GM23338 (cell line): Measurements from ENCODE around the gene GPR4. TPM values are rescaled to one million over a fixed set of nuclear protein-coding genes. Genes with fewer than 3 reads are reported as not detected.

ENCODE experiments used
- ATAC-seq: fragments of 200-7000 bp; cut with Tn5 transposase; 3 replicates; pipeline ENCODE4 v1.9.1; 2020
- DNase-seq: peaks from one replicate; pipeline ENCODE4 v3.0.0-alpha.2; 2015; ENCODE audit warnings: low spot score
- H2AFZ ChIP-seq: fragments of 200-600 bp; sonication (generic); 2 replicates; pipeline ENCODE4 v1.8.0; 2016; ENCODE audit warnings: antibody characterized with exemption, mild to moderate bottlenecking, moderate library complexity
- H3F3A ChIP-seq: fragments of 200-600 bp; sonication (generic); replicated peaks from 2 replicates; pipeline ENCODE4 v1.8.0; 2017; ENCODE audit warnings: antibody characterized with exemption, mixed run types, low read depth
- H3K27ac ChIP-seq: fragments of 200-600 bp; sonication (generic); 2 replicates; pipeline ENCODE4 v1.6.1; 2016; ENCODE audit warnings: low read depth
- H3K27me3 ChIP-seq: fragments of 200-600 bp; sonication (generic); 2 replicates; pipeline ENCODE4 v1.8.0; 2016; ENCODE audit warnings: mild to moderate bottlenecking, mixed run types, moderate library complexity; ENCODE audit not compliant: insufficient read depth
- H3K36me3 ChIP-seq: fragments of 200-600 bp; sonication (generic); 2 replicates; pipeline ENCODE4 v1.8.0; 2016; ENCODE audit warnings: mild to moderate bottlenecking; ENCODE audit not compliant: insufficient read depth
- H3K4me1 ChIP-seq: fragments of 200-600 bp; sonication (generic); 2 replicates; pipeline ENCODE4 v1.8.0; 2016; ENCODE audit warnings: mild to moderate bottlenecking, moderate library complexity; ENCODE audit not compliant: insufficient read depth
- H3K4me2 ChIP-seq: fragments of 200-600 bp; sonication (generic); 2 replicates; pipeline ENCODE4 v1.7.1; 2017; ENCODE audit warnings: mixed run types
- H3K4me3 ChIP-seq: fragments of 200-600 bp; sonication (generic); 2 replicates; pipeline ENCODE4 v1.6.1; 2016; ENCODE audit warnings: mixed run types
- H3K79me2 ChIP-seq: fragments of 200-600 bp; sonication (generic); replicated peaks from 2 replicates; pipeline ENCODE4 v1.8.0; 2017; ENCODE audit warnings: mild to moderate bottlenecking; ENCODE audit not compliant: insufficient read depth
- H3K9me2 ChIP-seq: fragments of 200-600 bp; sonication (generic); 2 replicates; pipeline ENCODE4 v1.8.0; 2017; ENCODE audit not compliant: insufficient read depth
- H4K20me1 ChIP-seq: fragments of 200-600 bp; sonication (generic); replicated peaks from 2 replicates; pipeline ENCODE4 v1.8.0; 2017; ENCODE audit warnings: mild to moderate bottlenecking; ENCODE audit not compliant: insufficient read depth
- H3K27ac Mint-ChIP-seq: 2 replicates; pipeline ENCODE4 v1.8.0; 2020; ENCODE audit warnings: inconsistent platforms, mild to moderate bottlenecking, moderate library complexity, mixed read lengths
- H3K27me3 Mint-ChIP-seq: 3 replicates; pipeline ENCODE4 v1.8.0; 2022; ENCODE audit warnings: low read depth, mild to moderate bottlenecking, moderate library complexity, mixed read lengths, inconsistent platforms; ENCODE audit not compliant: insufficient read depth, poor library complexity
- H3K36me3 Mint-ChIP-seq: 3 replicates; pipeline ENCODE4 v1.8.0; 2021; ENCODE audit warnings: low read depth, mild to moderate bottlenecking, inconsistent platforms, moderate library complexity, mixed read lengths
- H3K4me1 Mint-ChIP-seq: 3 replicates; pipeline ENCODE4 v1.8.0; 2020; ENCODE audit warnings: mild to moderate bottlenecking, inconsistent platforms, mixed read lengths
- H3K4me3 Mint-ChIP-seq: 3 replicates; pipeline ENCODE4 v1.8.0; 2021; ENCODE audit warnings: moderate library complexity, mild to moderate bottlenecking, inconsistent platforms, mixed read lengths
- H3K9me3 Mint-ChIP-seq: 3 replicates; pipeline ENCODE4 v1.8.0; 2020; ENCODE audit warnings: moderate library complexity, mild to moderate bottlenecking, inconsistent platforms, mixed read lengths
- CREB1 ChIP-seq: fragments of 250-450 bp; sonication (Bioruptor Pico); IDR thresholded peaks from 2 replicates; pipeline ENCODE4 v1.5.0; 2020; ENCODE audit warnings: low read depth, mild to moderate bottlenecking, moderate library complexity
- EZH2 ChIP-seq: fragments of 200-600 bp; sonication (generic); IDR thresholded peaks from one replicate; pipeline ENCODE4 v1.8.0; 2017; ENCODE audit warnings: antibody characterized with exemption, mild to moderate bottlenecking, low read depth; ENCODE audit not compliant: unreplicated experiment
- EZH2phosphoT487 ChIP-seq: fragments of 200-600 bp; sonication (generic); IDR thresholded peaks from one replicate; pipeline ENCODE4 v1.8.1; 2018; ENCODE audit warnings: antibody characterized with exemption; ENCODE audit not compliant: unreplicated experiment
- JUNB ChIP-seq: IDR thresholded peaks from one replicate; pipeline ENCODE4 v1.6.1; 2016; ENCODE audit warnings: antibody characterized with exemption; ENCODE audit not compliant: unreplicated experiment
- NANOG ChIP-seq: IDR thresholded peaks from 2 replicates; pipeline ENCODE4 v1.6.1; 2016; ENCODE audit warnings: antibody characterized with exemption, borderline replicate concordance
- POLR2AphosphoS5 ChIP-seq: IDR thresholded peaks from 2 replicates; pipeline ENCODE4 v1.6.1; 2016; ENCODE audit warnings: antibody characterized with exemption, low read depth
- STAT1 ChIP-seq: IDR thresholded peaks from one replicate; pipeline ENCODE4 v1.6.1; 2016; ENCODE audit warnings: antibody characterized with exemption; ENCODE audit not compliant: unreplicated experiment
- ZNF114 ChIP-seq: fragments of 250-450 bp; sonication (Bioruptor Pico); IDR thresholded peaks from 2 replicates; pipeline ENCODE4 v1.5.0; 2020; ENCODE audit warnings: mild to moderate bottlenecking, moderate library complexity
- ZNF331 ChIP-seq: fragments of 250-450 bp; sonication (Bioruptor Pico); IDR thresholded peaks from 2 replicates; pipeline ENCODE4 v1.5.0; 2020; ENCODE audit warnings: low read depth, mild to moderate bottlenecking, moderate library complexity
- polyA plus RNA-seq: library from polyadenylated mRNA; unstranded; fragments of >200 nt; fragmentation: Nextera tagmentation; extraction: Ambion mirVana; gene quantifications from 2 replicates; pipeline ENCODE4 v1.2.1, GENCODE V29; 2016
- total RNA-seq: library from RNA; depleted of rRNA; stranded (reverse); fragments of >200 nt; shearing (Covaris generic); gene quantifications from 2 replicates; pipeline ENCODE4 v1.2.3, GENCODE V29; 2014
- TF ChIP-seq, protein P1 (sequence below): IDR thresholded peaks from one replicate; pipeline ENCODE4 v1.6.1; 2018; ENCODE audit warnings: antibody characterized with exemption; ENCODE audit not compliant: unreplicated experiment
- TF ChIP-seq, protein P2 (sequence below): fragments of 250-450 bp; sonication (Bioruptor Pico); IDR thresholded peaks from 2 replicates; pipeline ENCODE4 v1.5.0; 2020; ENCODE audit warnings: mild to moderate bottlenecking, moderate library complexity
- TF ChIP-seq, protein P3 (sequence below): IDR thresholded peaks from 2 replicates; pipeline ENCODE4 v1.6.1; 2016; ENCODE audit warnings: antibody characterized with exemption

The GPR4 gene
- total and polyA plus RNA-seq, 2 experiments from 2014 or later, result 0.06 to 0.14 TPM

DNA sequence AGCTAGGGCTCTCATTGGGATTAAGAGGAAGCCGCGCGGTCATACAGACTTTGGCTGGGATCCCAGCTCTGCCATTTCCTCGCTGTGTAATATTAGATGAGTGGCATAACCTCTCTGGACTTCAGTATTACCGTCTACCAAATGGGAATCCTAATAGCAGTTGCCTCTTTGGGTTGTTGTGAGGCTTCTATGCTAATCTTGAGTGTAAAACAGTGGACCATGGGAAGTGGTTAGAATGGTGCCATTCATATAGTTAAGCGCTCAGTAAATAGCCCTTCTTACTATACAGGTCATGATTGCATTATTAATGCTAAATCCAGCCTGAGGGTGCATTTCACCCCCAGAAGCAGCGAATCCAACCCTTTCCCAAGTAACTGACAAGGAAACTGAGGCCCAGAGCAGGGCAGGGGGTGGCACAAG, 16.8 kb downstream of the GPR4 start:
- H4K20me1 ChIP-seq, result no peaks in the 10 kb centered on the region; the same call in 1 of the 2 replicates
- Mint-ChIP-seq H3K4me1 (peaks cover 6% of the 10 kb centered on the region), H3K4me3 (peak overlapping the region; percentile 92), H3K36me3 (peaks cover 9% of the 10 kb centered on the region; the same call in 2 of the 3 replicates), H3K27ac (peak overlapping the region; percentile 98), H3K9me3 (no peaks in the 10 kb centered on the region; the same call in 2 of the 3 replicates), H3K27me3 (peaks cover 22% of the 10 kb centered on the region)
- DNase-seq, result no peak
- no peaks in the 10 kb centered on the region for H3K36me3 ChIP-seq
- ATAC-seq, result no peak
- H3K9me2 ChIP-seq, result no peaks in the 10 kb centered on the region
- peak overlapping the region; percentile 81 for H3K4me2 ChIP-seq
- peak overlapping the region; percentile 56 for H3K4me3 ChIP-seq
- H3K4me1 ChIP-seq, result no peaks in the 10 kb centered on the region; the same call in 1 of the 2 replicates
- H2AFZ ChIP-seq, result peak overlapping the region; percentile 85
- H3K79me2 ChIP-seq, result peaks cover 10% of the 10 kb centered on the region
- peaks cover 8% of the 10 kb centered on the region for H3K27me3 ChIP-seq
- TF ChIP-seq POLR2AphosphoS5 (no peak), NANOG (no peak), ZNF331 (CRISPR knock-in tag) (no peak), ZNF114 (CRISPR knock-in tag) (no peak), JUNB (no peak), EZH2 (no peak), EZH2phosphoT487 (no peak), STAT1 (no peak), CREB1 (CRISPR knock-in tag) (no peak)
- TF ChIP-seq, protein P1, sequence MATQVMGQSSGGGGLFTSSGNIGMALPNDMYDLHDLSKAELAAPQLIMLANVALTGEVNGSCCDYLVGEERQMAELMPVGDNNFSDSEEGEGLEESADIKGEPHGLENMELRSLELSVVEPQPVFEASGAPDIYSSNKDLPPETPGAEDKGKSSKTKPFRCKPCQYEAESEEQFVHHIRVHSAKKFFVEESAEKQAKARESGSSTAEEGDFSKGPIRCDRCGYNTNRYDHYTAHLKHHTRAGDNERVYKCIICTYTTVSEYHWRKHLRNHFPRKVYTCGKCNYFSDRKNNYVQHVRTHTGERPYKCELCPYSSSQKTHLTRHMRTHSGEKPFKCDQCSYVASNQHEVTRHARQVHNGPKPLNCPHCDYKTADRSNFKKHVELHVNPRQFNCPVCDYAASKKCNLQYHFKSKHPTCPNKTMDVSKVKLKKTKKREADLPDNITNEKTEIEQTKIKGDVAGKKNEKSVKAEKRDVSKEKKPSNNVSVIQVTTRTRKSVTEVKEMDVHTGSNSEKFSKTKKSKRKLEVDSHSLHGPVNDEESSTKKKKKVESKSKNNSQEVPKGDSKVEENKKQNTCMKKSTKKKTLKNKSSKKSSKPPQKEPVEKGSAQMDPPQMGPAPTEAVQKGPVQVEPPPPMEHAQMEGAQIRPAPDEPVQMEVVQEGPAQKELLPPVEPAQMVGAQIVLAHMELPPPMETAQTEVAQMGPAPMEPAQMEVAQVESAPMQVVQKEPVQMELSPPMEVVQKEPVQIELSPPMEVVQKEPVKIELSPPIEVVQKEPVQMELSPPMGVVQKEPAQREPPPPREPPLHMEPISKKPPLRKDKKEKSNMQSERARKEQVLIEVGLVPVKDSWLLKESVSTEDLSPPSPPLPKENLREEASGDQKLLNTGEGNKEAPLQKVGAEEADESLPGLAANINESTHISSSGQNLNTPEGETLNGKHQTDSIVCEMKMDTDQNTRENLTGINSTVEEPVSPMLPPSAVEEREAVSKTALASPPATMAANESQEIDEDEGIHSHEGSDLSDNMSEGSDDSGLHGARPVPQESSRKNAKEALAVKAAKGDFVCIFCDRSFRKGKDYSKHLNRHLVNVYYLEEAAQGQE, result no peak
- TF ChIP-seq, protein P2, sequence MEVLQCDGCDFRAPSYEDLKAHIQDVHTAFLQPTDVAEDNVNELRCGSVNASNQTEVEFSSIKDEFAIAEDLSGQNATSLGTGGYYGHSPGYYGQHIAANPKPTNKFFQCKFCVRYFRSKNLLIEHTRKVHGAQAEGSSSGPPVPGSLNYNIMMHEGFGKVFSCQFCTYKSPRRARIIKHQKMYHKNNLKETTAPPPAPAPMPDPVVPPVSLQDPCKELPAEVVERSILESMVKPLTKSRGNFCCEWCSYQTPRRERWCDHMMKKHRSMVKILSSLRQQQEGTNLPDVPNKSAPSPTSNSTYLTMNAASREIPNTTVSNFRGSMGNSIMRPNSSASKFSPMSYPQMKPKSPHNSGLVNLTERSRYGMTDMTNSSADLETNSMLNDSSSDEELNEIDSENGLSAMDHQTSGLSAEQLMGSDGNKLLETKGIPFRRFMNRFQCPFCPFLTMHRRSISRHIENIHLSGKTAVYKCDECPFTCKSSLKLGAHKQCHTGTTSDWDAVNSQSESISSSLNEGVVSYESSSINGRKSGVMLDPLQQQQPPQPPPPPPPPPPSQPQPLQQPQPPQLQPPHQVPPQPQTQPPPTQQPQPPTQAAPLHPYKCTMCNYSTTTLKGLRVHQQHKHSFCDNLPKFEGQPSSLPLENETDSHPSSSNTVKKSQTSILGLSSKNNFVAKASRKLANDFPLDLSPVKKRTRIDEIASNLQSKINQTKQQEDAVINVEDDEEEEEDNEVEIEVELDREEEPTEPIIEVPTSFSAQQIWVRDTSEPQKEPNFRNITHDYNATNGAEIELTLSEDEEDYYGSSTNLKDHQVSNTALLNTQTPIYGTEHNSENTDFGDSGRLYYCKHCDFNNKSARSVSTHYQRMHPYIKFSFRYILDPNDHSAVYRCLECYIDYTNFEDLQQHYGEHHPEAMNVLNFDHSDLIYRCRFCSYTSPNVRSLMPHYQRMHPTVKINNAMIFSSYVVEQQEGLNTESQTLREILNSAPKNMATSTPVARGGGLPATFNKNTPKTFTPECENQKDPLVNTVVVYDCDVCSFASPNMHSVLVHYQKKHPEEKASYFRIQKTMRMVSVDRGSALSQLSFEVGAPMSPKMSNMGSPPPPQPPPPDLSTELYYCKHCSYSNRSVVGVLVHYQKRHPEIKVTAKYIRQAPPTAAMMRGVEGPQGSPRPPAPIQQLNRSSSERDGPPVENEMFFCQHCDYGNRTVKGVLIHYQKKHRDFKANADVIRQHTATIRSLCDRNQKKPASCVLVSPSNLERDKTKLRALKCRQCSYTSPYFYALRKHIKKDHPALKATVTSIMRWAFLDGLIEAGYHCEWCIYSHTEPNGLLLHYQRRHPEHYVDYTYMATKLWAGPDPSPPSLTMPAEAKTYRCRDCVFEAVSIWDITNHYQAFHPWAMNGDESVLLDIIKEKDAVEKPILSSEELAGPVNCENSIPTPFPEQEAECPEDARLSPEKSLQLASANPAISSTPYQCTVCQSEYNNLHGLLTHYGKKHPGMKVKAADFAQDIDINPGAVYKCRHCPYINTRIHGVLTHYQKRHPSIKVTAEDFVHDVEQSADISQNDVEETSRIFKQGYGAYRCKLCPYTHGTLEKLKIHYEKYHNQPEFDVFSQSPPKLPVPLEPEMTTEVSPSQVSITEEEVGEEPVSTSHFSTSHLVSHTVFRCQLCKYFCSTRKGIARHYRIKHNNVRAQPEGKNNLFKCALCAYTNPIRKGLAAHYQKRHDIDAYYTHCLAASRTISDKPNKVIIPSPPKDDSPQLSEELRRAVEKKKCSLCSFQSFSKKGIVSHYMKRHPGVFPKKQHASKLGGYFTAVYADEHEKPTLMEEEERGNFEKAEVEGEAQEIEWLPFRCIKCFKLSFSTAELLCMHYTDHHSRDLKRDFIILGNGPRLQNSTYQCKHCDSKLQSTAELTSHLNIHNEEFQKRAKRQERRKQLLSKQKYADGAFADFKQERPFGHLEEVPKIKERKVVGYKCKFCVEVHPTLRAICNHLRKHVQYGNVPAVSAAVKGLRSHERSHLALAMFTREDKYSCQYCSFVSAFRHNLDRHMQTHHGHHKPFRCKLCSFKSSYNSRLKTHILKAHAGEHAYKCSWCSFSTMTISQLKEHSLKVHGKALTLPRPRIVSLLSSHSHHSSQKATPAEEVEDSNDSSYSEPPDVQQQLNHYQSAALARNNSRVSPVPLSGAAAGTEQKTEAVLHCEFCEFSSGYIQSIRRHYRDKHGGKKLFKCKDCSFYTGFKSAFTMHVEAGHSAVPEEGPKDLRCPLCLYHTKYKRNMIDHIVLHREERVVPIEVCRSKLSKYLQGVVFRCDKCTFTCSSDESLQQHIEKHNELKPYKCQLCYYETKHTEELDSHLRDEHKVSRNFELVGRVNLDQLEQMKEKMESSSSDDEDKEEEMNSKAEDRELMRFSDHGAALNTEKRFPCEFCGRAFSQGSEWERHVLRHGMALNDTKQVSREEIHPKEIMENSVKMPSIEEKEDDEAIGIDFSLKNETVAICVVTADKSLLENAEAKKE (CRISPR knock-in tag), result no peak
- TF ChIP-seq, protein P3, sequence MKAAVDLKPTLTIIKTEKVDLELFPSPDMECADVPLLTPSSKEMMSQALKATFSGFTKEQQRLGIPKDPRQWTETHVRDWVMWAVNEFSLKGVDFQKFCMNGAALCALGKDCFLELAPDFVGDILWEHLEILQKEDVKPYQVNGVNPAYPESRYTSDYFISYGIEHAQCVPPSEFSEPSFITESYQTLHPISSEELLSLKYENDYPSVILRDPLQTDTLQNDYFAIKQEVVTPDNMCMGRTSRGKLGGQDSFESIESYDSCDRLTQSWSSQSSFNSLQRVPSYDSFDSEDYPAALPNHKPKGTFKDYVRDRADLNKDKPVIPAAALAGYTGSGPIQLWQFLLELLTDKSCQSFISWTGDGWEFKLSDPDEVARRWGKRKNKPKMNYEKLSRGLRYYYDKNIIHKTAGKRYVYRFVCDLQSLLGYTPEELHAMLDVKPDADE, result no peak
- peaks cover 11% of the 10 kb centered on the region for H3F3A ChIP-seq
- H3K27ac ChIP-seq, result peak overlapping the region; percentile 75; the same call in 1 of the 2 replicates
